Measurements from ENCODE around the gene SIRPA.

DNA sequence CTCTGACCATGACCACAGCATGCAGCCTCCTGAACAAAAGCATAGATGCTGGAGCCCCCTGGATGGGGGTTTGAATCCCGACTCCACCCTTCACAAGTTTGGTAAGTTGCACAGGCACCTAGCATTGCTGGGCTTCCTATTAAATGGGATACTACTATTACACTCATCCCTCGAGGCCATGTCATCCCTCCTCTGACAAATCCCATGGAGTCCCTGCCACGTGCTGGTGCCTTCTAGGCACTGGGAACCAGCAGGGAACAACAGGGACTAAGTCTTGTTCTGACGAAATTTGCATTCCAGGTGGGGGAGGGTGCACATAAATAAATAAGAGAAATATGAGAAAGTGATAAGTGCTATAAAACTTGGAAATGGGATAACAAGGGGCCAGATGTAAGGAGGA, 15.3 kb upstream of the SIRPA start:
- TF ChIP-seq, protein P1, sequence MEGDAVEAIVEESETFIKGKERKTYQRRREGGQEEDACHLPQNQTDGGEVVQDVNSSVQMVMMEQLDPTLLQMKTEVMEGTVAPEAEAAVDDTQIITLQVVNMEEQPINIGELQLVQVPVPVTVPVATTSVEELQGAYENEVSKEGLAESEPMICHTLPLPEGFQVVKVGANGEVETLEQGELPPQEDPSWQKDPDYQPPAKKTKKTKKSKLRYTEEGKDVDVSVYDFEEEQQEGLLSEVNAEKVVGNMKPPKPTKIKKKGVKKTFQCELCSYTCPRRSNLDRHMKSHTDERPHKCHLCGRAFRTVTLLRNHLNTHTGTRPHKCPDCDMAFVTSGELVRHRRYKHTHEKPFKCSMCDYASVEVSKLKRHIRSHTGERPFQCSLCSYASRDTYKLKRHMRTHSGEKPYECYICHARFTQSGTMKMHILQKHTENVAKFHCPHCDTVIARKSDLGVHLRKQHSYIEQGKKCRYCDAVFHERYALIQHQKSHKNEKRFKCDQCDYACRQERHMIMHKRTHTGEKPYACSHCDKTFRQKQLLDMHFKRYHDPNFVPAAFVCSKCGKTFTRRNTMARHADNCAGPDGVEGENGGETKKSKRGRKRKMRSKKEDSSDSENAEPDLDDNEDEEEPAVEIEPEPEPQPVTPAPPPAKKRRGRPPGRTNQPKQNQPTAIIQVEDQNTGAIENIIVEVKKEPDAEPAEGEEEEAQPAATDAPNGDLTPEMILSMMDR (IDR thresholded peaks at IDR 0.05; ENCODE audit: poor library complexity, severe bottlenecking) = no peak
- TF ChIP-seq, protein P2, sequence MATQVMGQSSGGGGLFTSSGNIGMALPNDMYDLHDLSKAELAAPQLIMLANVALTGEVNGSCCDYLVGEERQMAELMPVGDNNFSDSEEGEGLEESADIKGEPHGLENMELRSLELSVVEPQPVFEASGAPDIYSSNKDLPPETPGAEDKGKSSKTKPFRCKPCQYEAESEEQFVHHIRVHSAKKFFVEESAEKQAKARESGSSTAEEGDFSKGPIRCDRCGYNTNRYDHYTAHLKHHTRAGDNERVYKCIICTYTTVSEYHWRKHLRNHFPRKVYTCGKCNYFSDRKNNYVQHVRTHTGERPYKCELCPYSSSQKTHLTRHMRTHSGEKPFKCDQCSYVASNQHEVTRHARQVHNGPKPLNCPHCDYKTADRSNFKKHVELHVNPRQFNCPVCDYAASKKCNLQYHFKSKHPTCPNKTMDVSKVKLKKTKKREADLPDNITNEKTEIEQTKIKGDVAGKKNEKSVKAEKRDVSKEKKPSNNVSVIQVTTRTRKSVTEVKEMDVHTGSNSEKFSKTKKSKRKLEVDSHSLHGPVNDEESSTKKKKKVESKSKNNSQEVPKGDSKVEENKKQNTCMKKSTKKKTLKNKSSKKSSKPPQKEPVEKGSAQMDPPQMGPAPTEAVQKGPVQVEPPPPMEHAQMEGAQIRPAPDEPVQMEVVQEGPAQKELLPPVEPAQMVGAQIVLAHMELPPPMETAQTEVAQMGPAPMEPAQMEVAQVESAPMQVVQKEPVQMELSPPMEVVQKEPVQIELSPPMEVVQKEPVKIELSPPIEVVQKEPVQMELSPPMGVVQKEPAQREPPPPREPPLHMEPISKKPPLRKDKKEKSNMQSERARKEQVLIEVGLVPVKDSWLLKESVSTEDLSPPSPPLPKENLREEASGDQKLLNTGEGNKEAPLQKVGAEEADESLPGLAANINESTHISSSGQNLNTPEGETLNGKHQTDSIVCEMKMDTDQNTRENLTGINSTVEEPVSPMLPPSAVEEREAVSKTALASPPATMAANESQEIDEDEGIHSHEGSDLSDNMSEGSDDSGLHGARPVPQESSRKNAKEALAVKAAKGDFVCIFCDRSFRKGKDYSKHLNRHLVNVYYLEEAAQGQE (IDR thresholded peaks at IDR 0.05; ENCODE audit: borderline replicate concordance) = no peak

Measured in neural cell (in vitro differentiated cells).